ENCODE data around the gene AFAP1L1.

DNA sequence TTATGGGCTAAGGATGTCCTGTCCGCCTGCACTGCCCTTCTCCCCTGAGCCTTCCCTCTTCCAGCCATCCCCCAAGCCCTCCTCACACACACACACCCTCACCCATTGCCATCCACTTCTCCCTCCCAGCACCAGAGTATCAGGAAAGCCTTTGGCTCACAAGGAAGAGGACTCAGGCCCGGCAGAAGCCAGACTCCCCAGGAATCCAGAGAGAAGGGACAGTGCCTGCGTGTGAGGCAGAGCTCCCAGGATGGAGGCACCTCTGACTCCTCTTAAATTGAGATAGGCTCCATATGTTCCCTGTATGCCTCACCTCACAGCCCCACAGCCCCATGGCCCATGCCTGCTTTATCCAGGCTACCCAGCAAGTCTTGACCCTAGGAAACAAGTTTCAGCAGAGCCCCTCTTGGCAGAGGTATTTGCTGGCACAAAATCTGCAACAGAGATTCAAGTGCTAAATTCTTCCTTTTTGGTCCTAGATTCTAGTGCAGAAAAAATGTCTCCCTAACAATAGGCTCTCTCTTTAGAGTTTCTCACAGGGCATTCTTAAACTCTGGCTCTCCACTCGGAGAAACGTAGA, 106.7 kb downstream of the AFAP1L1 start:
- TF ChIP-seq POLR2AphosphoS5 (IDR thresholded peaks at IDR 0.05), result no peak
- TF ChIP-seq, protein P1, sequence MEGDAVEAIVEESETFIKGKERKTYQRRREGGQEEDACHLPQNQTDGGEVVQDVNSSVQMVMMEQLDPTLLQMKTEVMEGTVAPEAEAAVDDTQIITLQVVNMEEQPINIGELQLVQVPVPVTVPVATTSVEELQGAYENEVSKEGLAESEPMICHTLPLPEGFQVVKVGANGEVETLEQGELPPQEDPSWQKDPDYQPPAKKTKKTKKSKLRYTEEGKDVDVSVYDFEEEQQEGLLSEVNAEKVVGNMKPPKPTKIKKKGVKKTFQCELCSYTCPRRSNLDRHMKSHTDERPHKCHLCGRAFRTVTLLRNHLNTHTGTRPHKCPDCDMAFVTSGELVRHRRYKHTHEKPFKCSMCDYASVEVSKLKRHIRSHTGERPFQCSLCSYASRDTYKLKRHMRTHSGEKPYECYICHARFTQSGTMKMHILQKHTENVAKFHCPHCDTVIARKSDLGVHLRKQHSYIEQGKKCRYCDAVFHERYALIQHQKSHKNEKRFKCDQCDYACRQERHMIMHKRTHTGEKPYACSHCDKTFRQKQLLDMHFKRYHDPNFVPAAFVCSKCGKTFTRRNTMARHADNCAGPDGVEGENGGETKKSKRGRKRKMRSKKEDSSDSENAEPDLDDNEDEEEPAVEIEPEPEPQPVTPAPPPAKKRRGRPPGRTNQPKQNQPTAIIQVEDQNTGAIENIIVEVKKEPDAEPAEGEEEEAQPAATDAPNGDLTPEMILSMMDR (IDR thresholded peaks at IDR 0.05), result no peak
- no peak for TF ChIP-seq POLR2A (IDR thresholded peaks at IDR 0.05)
